Fibroblast of skin of right quadriceps (primary cell): ENCODE results near the gene USP24.

ENCODE experiments used
- DNase-seq: peaks from one replicate; pipeline ENCODE4 v3.0.0-alpha.2; 2013

USP24 gene, protein sequence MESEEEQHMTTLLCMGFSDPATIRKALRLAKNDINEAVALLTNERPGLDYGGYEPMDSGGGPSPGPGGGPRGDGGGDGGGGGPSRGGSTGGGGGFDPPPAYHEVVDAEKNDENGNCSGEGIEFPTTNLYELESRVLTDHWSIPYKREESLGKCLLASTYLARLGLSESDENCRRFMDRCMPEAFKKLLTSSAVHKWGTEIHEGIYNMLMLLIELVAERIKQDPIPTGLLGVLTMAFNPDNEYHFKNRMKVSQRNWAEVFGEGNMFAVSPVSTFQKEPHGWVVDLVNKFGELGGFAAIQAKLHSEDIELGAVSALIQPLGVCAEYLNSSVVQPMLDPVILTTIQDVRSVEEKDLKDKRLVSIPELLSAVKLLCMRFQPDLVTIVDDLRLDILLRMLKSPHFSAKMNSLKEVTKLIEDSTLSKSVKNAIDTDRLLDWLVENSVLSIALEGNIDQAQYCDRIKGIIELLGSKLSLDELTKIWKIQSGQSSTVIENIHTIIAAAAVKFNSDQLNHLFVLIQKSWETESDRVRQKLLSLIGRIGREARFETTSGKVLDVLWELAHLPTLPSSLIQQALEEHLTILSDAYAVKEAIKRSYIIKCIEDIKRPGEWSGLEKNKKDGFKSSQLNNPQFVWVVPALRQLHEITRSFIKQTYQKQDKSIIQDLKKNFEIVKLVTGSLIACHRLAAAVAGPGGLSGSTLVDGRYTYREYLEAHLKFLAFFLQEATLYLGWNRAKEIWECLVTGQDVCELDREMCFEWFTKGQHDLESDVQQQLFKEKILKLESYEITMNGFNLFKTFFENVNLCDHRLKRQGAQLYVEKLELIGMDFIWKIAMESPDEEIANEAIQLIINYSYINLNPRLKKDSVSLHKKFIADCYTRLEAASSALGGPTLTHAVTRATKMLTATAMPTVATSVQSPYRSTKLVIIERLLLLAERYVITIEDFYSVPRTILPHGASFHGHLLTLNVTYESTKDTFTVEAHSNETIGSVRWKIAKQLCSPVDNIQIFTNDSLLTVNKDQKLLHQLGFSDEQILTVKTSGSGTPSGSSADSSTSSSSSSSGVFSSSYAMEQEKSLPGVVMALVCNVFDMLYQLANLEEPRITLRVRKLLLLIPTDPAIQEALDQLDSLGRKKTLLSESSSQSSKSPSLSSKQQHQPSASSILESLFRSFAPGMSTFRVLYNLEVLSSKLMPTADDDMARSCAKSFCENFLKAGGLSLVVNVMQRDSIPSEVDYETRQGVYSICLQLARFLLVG (N-terminal part only)

DNA sequence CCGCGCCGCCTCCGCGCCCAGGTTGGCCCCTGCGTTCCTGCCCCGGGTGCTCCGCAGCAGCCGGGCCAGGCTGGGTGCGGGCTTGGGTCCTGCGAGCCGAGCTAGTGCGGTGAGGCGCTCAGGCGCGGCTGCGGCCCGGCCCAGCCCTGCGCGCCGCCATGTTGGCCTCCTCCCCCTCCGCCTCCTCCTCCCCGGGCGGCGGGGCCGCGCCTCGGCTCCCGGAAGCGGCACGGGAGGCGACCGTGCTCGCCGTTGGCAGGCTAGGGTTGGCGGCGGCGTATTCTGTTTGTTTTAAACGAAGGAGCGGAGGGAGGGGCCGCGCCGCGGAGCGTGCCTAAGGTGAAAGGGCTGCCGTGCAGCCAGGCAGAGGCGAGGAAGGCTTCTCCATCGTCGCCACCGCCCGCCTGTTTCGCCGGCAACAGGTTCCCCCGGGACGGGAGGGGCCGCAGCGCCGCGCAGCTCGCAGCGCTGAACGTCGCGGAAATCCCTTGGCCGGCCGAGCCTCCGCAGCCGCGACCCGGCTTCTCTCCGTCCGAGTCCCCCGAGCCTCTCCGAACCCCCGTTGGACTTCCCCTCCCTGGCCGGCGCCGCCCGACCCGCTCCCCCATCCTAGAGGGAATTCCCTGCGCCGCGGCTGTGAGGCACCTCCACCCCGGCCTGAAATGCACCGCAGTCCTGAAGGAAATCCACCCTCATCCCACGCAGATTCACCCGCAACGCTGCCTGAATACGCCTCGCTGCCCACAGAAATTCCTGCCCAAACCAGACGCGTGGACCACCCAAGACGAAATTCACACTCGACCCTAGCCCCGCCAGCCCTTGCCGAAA, at the start of gene USP24:
Gene USP24 (minus strand): TSS at position 171 of the 828 bp plus-strand sequence. CDS start 251 bp downstream, outside the sequence.
- DNase-seq: peak; percentile 73

DNA sequence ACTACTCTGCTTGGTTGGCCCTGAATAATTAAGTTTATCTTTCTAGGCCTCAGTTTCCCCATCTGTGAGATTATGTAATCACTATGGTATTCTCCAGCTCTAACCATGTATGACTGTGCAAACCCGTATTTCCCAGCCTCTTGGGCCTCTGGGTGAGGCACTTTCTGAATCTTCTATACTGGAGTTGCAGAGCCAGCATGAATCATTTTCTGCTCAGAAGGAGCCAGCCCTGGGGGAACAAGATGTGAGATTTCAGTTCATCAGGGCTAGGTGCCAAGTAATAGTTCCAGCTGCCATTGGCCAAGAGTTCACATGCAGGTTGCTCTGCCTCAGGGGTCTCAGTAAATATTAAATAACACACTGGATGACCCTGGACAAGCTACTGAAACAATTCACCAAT, 47.7 kb upstream of the USP24 start:
- peak; percentile 41 for DNase-seq

GRCh38 chr1:55259911-55260609, 44.9 kb upstream of the USP24 start:
- DNase-seq: no peak

DNA sequence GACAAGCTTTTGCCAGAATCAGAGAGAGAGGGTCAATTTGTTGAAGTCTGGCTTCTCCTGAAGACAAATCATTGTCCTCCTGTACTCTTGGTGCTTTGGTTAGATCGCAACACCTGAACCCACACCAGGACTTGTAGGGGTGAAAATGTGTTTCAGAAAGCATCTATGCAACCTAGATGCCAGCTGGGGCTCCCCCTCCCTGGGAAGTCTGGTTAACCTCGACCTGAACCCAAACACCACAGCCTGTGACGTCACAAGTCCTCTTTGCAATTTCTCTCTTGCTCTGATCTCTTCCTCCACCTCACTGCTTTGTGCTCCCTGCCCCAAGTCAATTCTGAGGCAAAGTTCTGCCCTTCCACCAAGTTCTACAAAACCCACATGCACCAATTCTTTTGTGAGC, 42.8 kb upstream of the USP24 start:
- DNase-seq: no peak

- DNase-seq: no peak
These were observed 40.7 kb upstream of the USP24 start for GRCh38 chr1:55255901-55256300.

DNA sequence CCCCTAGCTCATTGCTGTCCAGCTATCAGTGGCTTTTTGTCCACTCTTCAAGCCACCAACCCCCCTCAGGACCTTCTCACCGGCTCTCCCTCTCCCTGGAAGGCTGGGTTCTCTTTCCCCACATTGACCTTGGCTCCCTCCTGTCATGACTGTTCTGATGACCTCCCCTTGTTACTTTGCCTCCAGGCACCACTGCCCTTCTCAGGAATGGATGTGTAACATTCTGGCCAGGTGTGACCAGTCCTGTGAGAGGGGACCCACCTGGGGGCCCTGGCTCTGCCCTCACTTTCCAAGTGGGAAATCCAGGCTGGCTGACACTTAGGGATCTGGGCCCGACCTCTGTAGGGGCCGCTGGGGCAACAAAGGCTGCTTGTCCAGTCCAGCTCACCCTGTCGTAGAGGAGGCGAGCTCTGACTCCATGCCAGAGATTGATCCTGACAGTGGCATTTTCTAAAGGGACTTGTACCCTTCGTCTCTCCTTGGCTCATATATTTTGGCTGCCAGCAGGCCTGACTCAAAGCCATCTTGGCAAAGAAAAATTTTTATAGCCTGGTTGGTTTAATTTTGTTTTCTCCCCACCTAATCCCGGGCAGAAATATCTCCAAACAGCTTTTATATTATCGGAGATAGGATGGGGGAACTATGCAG, 37.9 kb upstream of the USP24 start:
- no peak for DNase-seq

- DNase-seq: no peak
These were observed 35.4 kb upstream of the USP24 start for GRCh38 chr1:55250399-55251075.

DNA sequence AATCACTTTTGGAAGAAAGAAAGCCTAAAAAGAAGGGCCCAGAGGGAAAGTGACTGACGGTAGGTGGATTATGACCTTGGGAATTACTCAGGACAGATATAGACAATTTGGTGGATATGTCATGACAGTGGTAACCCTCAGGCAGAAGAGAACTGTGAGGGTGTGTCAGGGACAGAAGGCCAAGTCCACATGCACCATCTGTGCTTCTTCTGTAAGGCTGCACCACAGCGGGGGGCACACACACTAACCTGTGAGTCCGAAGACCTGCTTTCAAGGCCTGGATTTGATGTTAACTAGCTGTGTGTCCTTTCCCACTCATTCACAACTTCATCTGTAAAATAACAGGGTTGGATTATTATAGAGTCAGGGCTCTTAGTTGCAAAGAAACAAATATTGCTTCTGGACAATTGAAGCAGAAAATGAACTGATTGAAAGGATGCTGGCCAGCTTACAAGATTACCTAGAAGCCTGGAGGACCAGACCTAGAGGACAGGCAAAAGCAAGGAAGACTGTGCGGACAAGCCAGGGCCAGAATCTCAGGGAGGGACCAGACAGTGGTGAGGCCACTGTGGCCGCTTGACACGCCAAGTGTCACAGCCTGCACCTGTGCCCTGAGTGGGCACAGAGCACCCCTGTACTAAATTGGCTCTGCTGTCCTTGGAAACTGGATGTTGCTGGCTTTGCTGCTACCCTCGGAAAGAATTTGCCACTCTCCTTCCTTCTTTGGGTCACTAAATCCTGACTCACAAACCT, 34.7 kb upstream of the USP24 start:
- DNase-seq: no peak

DNA sequence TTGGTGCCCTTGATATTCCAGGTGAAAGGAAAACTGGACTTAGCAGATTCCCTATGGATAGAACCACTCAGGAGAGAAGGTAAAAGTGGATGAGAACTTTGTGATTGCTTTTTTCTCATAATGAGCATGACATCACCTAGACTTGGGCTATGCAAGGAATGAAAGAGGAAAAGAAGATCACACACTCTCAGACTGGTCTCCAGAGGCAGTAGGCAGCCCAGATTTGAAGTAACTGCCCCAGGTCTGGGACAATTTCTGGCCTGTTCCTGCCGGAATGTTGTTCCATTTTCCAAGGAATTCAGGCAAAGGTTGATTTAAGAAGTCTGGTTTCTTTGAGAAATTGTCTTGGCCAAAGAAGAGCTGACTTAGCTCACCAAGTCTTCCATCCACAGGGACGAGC, 31.7 kb upstream of the USP24 start:
- DNase-seq: no peak

DNA sequence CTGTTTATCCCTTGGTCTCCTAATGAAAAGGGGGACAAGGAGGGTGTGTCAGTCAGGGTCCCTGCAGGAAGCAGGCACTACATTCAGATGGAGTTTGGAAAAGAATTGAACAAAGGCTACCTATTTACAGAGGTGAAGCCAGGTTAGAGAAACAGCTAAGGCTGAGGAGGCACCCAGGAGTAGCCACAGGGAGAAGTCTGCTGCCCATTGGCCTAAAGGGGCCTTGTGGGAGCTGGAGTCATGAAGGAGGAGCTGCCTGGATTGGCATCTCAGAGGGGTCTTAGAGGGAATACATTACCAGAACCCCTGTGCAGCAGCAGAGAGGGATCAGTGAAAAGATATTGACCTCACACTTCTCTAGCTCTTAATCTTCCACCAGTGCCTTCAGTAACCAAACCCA, 31.2 kb upstream of the USP24 start:
- no peak for DNase-seq

GRCh38 chr1:55245781-55246180, 30.6 kb upstream of the USP24 start:
- DNase-seq: no peak

GRCh38 chr1:55244476-55245099, 29.4 kb upstream of the USP24 start:
- DNase-seq: peak; percentile 30

DNA sequence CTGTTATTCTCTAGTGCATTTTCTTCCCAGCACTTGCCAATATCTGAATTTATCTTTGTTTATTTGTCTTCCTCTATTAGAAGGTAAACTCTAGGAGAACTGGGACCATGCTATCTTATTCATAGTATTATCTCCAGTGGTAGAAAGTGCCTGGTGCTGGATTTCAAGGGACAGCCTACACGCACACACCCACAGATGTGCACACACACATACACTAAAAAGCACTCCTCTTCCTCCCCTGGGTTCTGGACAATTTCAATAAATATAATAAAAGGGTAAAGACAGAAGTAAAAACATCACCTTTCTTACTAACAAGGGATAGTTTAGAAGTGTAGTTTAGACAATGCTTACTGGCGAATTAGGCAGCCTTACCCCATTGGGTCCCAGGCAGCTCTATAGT, 28.5 kb upstream of the USP24 start:
- DNase-seq: no peak

DNA sequence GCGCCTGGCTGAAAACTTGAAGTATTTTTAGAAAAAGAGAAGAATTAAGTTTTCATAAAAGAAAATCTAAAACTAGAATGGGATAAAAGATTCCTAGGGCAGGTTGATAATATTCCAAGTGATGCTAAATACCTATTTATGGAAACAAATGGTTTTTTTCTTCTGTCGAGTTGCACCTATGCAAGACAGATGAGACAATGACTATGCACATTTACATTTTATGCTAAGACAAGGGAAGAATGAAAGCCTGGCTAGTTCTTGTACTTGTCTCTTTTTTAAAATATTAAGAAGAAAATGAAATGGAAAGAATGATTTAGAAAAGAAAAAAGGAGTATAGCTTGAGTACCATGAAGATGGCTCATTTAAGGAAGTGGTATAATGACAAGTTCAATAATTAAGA, 24.4 kb upstream of the USP24 start:
- no peak for DNase-seq

DNA sequence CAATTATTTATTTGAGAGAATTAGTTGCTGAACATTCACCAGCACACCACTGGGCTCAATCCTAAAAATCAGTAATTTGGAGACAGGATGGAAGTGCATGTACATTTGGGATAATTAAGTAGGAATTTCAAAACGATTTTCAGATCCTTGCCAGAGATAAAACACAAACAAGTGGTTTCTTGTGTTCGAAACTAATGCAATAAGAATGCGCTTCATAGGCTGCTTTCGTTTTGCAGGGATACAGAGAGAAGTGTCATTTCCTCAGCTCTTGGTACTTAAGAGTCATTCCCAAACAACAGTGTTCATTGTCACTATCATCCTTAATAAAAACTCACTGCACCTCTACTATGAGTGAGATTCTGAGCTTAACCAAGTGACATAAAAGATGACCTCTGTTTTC, 20.6 kb upstream of the USP24 start:
- peak; percentile 88 for DNase-seq

DNA sequence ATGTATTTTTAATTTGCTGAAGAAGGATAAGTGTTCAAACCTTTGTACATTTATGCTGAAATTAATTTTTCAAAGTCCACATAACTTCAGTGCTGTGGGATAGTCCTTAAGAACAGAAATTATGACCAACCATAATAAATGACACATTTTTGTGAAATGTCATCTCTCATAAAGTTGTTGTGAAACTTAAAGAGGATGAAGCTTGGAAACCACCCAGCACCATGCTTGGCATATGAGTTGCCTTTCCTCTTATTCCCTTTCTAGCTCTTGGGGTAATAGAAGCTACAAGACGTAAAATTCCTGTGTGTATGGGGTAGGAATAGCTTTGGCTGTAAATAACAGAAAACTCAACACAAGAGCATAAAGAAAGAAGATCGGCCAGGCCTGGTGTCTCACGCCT, 18.9 kb upstream of the USP24 start:
- peak; percentile 83 for DNase-seq

- peak; percentile 30 for DNase-seq
These were observed 18.1 kb upstream of the USP24 start for GRCh38 chr1:55233145-55233777.

DNA sequence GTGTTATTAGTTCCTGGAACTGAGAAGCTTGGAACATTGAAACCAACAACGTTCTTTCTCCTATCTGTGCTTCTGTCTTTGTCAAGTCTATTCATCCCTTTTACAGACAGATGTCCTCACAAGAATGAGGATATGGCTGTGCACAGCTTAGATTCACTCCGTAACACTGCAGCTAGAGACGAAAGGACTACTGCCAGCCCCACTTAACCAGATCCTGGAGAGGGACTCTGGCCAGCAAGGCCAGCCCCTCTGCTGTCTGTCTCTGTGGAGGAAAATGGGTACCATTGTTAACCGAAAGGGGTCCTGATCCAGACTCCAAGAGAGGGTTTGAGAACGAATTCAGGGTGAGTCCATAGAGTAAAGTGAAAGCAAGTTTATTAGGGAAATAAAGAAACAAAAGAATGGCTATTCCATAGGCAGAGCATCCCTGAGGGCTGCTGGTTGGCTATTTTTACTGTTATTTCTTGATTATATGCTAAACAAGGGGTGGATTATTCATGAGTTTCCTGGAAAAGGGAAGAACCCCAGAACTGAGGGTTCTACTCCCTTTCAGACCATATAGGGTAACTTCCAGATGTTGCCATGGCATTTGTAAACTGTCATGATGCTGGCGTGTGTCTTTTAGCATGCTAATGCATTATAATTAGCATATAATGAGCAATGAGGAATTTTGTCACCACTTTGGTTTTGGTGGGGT, 17.4 kb upstream of the USP24 start:
- no peak for DNase-seq
